Testis (tissue), 2 donors: ENCODE measurements around the gene CAPN9.

Experiments
- POLR2A ChIP-seq: fragments of 450-650 bp; IDR thresholded peaks from one replicate; pipeline ENCODE4 v1.6.1; 2017; ENCODE audit warnings: antibody characterized with exemption, mild to moderate bottlenecking, moderate library complexity
- TF ChIP-seq, protein P1 (sequence below), 3 experiments: fragments of 450-650 bp in 2 of 3; fragments of 200-600 bp in 1 of 3; sonication (generic) in 1 of 3; IDR thresholded peaks; one replicate each; pipeline ENCODE4 v1.5.1; 2016 to 2019; ENCODE audit warnings: antibody characterized with exemption in 3 of 3, mild to moderate bottlenecking in 2 of 3, moderate library complexity in 1 of 3

- TF ChIP-seq, protein P1, sequence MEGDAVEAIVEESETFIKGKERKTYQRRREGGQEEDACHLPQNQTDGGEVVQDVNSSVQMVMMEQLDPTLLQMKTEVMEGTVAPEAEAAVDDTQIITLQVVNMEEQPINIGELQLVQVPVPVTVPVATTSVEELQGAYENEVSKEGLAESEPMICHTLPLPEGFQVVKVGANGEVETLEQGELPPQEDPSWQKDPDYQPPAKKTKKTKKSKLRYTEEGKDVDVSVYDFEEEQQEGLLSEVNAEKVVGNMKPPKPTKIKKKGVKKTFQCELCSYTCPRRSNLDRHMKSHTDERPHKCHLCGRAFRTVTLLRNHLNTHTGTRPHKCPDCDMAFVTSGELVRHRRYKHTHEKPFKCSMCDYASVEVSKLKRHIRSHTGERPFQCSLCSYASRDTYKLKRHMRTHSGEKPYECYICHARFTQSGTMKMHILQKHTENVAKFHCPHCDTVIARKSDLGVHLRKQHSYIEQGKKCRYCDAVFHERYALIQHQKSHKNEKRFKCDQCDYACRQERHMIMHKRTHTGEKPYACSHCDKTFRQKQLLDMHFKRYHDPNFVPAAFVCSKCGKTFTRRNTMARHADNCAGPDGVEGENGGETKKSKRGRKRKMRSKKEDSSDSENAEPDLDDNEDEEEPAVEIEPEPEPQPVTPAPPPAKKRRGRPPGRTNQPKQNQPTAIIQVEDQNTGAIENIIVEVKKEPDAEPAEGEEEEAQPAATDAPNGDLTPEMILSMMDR (IDR thresholded peaks at IDR 0.05): no peak
- TF ChIP-seq POLR2A: no peak
Observed at GRCh38 chr1:230749635-230750034, 2.4 kb downstream of the CAPN9 start.
